ENCODE data around the gene DQX1. TPM values are rescaled to one million over a fixed set of nuclear protein-coding genes. Genes with fewer than 3 reads are reported as not detected.
"Not testable (repeated sequence)": the region's sequence is repeated elsewhere in the genome, so short reads cannot be mapped to it uniquely, and the experiment has no call there.

The DQX1 gene
- total RNA-seq, 1 experiment from 2014 or later: 0.71 TPM

- H3K4me3 ChIP-seq (ENCODE audit: low read depth, low read length, poor library complexity, severe bottlenecking): peak within 1 kb of the TSS; percentile 59
- peaks cover 11% of the 10 kb centered on the region for H3K36me3 ChIP-seq (ENCODE audit: insufficient read depth, low read length, poor library complexity, severe bottlenecking)
- ChIA-PET CTCF (interaction anchor here (1.0 kb wide), 1 partner anchor 11 kb away, joined by 5 read pairs; the partner anchor contains the start of genes CCDC142 and TTC31), POLR2A (ENCODE audit: low non-redundant PET) (no interaction called here)
- peaks cover 7% of the 10 kb centered on the region for H3K4me1 ChIP-seq (ENCODE audit: insufficient read depth, low read length, poor library complexity, severe bottlenecking)
- TSS peak; percentile 92 for BruUV-seq (replicated peaks)
- intact Hi-C loops (cut with micrococcal nuclease; ENCODE audit: unreplicated experiment): no loop called here
- TF ChIP-seq EZH2 (IDR thresholded peaks at IDR 0.05; ENCODE audit: borderline replicate concordance, low read depth, low read length, poor library complexity, severe bottlenecking): no peak
- no peak for TF ChIP-seq CTCF (conservative IDR thresholded peaks at IDR 0.05; ENCODE audit: low read depth, low read length)
- no peaks in the 10 kb centered on the region for H3K9me3 ChIP-seq (ENCODE audit: low read depth, low read length, poor library complexity, severe bottlenecking)
- DNase-seq (ENCODE audit: low spot score): peak; percentile 96
- H3K27me3 ChIP-seq (replicated peaks; ENCODE audit: insufficient read depth, low read depth, low read length, poor library complexity): no peaks in the 10 kb centered on the region
- H3K27ac ChIP-seq (ENCODE audit: low read depth, low read length, poor library complexity, severe bottlenecking): peak within 1 kb of the TSS; percentile 88
These were observed 53.7 kb downstream of the DQX1 start, which contains the start of gene MRPL53 for GRCh38 chr2:74472086-74472944. MRPL53 (minus strand) TSS chr2:74472680; CDS start chr2:74472660, 20 bp downstream.

- no peaks in the 10 kb centered on the region for H3K27me3 ChIP-seq (replicated peaks; ENCODE audit: insufficient read depth, low read depth, low read length, poor library complexity)
- TF ChIP-seq EZH2 (IDR thresholded peaks at IDR 0.05; ENCODE audit: borderline replicate concordance, low read depth, low read length, poor library complexity, severe bottlenecking): no peak
- no peak for TF ChIP-seq CTCF (conservative IDR thresholded peaks at IDR 0.05; ENCODE audit: low read depth, low read length)
- H3K9me3 ChIP-seq (ENCODE audit: low read depth, low read length, poor library complexity, severe bottlenecking): no peaks in the 10 kb centered on the region
- H3K36me3 ChIP-seq (ENCODE audit: insufficient read depth, low read length, poor library complexity, severe bottlenecking): peaks cover 11% of the 10 kb centered on the region
- CTCF ChIA-PET: no interaction called here
- intact Hi-C loops (cut with micrococcal nuclease; ENCODE audit: unreplicated experiment): no loop called here
- POLR2A ChIA-PET (ENCODE audit: low non-redundant PET): interaction anchor here (0.7 kb wide), 1 partner anchor 88 kb away, joined by 26 read pairs; no protein-coding TSS in a partner anchor
- peaks cover 7% of the 10 kb centered on the region for H3K4me1 ChIP-seq (ENCODE audit: insufficient read depth, low read length, poor library complexity, severe bottlenecking)
- peak overlapping the region; percentile 88 for H3K27ac ChIP-seq (ENCODE audit: low read depth, low read length, poor library complexity, severe bottlenecking)
- DNase-seq (ENCODE audit: low spot score): no peak
- BruUV-seq (replicated peaks): no TSS peak
- H3K4me3 ChIP-seq (ENCODE audit: low read depth, low read length, poor library complexity, severe bottlenecking): peak overlapping the region; percentile 59
These were observed 54.5 kb downstream of the DQX1 start for GRCh38 chr2:74471332-74472065.

- H3K4me3 ChIP-seq (ENCODE audit: low read depth, low read length, poor library complexity, severe bottlenecking); H3K9me3 ChIP-seq (ENCODE audit: low read depth, low read length, poor library complexity, severe bottlenecking); DNase-seq (ENCODE audit: low spot score); BruUV-seq (replicated peaks); H3K4me1 ChIP-seq (ENCODE audit: insufficient read depth, low read length, poor library complexity, severe bottlenecking); CTCF ChIA-PET; H3K27ac ChIP-seq (ENCODE audit: low read depth, low read length, poor library complexity, severe bottlenecking); intact Hi-C loops (cut with micrococcal nuclease; ENCODE audit: unreplicated experiment); H3K27me3 ChIP-seq (replicated peaks; ENCODE audit: insufficient read depth, low read depth, low read length, poor library complexity): not testable (repeated sequence)
- peaks cover 11% of the 10 kb centered on the region for H3K36me3 ChIP-seq (ENCODE audit: insufficient read depth, low read length, poor library complexity, severe bottlenecking)
- POLR2A ChIA-PET (ENCODE audit: low non-redundant PET): interaction anchor here (0.7 kb wide), 1 partner anchor 89 kb away, joined by 26 read pairs; no protein-coding TSS in a partner anchor
These were observed 55.3 kb downstream of the DQX1 start for GRCh38 chr2:74470742-74471141.

Other genes starting within 250 kb of the DQX1 start
- 0.94 and 1.8 TPM in 2 replicates for gene SLC4A5, start 182.8 kb downstream of the DQX1 start, total RNA-seq (2021)
- gene DCTN1, start 145.9 kb downstream of the DQX1 start, total RNA-seq (2021): 172 and 177 TPM in 2 replicates
- gene C2orf81, start 104.6 kb downstream of the DQX1 start, total RNA-seq (2021): 1.6 and 1.9 TPM in 2 replicates
- gene WDR54, start 104.5 kb downstream of the DQX1 start, total RNA-seq (2021): 41.1 and 51.1 TPM in 2 replicates
- gene RTKN, start 84.3 kb downstream of the DQX1 start, total RNA-seq (2021): 27.0 and 29.6 TPM in 2 replicates
- gene INO80B, start 71.1 kb downstream of the DQX1 start, total RNA-seq (2021): 29.9 and 34.9 TPM in 2 replicates
- 37.9 and 53.6 TPM in 2 replicates for gene WBP1, start 67.8 kb downstream of the DQX1 start, total RNA-seq (2021)
- gene MOGS, start 60.8 kb downstream of the DQX1 start, total RNA-seq (2021): 38.2 and 45.2 TPM in 2 replicates
- 99.2 and 104 TPM in 2 replicates for gene MRPL53, start 53.6 kb downstream of the DQX1 start, total RNA-seq (2021)
- 20.4 and 27.4 TPM in 2 replicates for gene CCDC142, start 43.2 kb downstream of the DQX1 start, total RNA-seq (2021)
- gene TTC31, start 43.1 kb downstream of the DQX1 start, total RNA-seq (2021): 25.8 and 28.6 TPM in 2 replicates
- 0.48 TPM in 1 of 2 replicates, not detected in the other for gene LBX2, start 26.6 kb downstream of the DQX1 start, total RNA-seq (2021)
- 30.9 and 33.0 TPM in 2 replicates for gene PCGF1, start 18.5 kb downstream of the DQX1 start, total RNA-seq (2021)
- gene TLX2, start 11.8 kb downstream of the DQX1 start, total RNA-seq (2021): not detected in 2 replicates
- 114 and 126 TPM in 2 replicates for gene AUP1, start 3.5 kb upstream of the DQX1 start, total RNA-seq (2021)
- 35.1 and 37.7 TPM in 2 replicates for gene HTRA2, start 3.7 kb upstream of the DQX1 start, total RNA-seq (2021)
- 0.88 and 1.9 TPM in 2 replicates for gene LOXL3, start 27.7 kb upstream of the DQX1 start, total RNA-seq (2021)
- 18.4 and 20.7 TPM in 2 replicates for gene DOK1, start 28.5 kb upstream of the DQX1 start, total RNA-seq (2021)
- not detected in 2 replicates for gene M1AP, start 122.1 kb upstream of the DQX1 start, total RNA-seq (2021)
- gene SEMA4F, start 128.0 kb upstream of the DQX1 start, total RNA-seq (2021): 3.8 and 4.1 TPM in 2 replicates